CD4-positive, alpha-beta T cell treated with Interleukin-4 for 4 hours (primary cell): Measurements from ENCODE around the gene ZNF761.
"Not testable (repeated sequence)": the region's sequence is repeated elsewhere in the genome, so short reads cannot be mapped to it uniquely, and the experiment has no call there.

Source experiments
- DNase-seq: peaks from one replicate; pipeline ENCODE4 v3.0.0-alpha.2; 2020

The ZNF761 gene

DNA sequence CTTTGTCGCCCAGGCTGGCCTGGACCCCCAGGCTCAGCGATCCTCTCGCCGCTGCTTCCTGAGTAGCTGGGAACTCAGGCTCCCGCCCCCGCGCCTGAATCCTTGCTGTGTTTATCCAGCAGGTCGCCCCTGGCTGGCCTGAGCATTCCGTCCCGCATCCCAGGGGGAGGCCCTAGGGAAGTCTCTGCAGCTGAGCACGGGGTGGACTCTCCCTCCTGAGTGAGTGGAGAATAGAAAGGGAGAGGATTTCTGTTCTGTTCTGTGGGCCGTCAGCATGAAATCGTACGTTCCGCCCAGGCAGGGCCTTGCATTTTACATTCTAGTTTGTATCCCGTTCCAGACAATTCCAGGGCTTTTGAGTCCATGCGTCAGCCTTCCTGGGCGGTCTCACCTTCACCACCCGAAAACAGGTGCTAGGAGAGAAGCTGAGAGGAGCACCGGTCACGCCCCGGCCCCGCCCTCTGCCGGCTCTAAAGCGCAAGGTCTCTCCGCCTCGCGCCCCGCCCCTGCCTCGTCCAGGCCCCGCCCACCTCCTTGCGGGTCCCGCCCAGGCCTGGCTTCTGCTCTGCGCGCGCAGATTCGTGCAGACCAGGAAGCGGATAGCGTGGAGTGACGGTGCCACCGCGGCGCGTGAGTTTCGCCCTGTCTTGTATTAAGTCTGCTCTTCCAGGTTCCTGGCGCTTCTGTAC, at the start of gene ZNF761:
Gene ZNF761, plus strand, starts transcription at position 586 of the 689 bp plus-strand sequence. CDS start 15,285 bp downstream, outside the sequence.
- peak; percentile 93 for DNase-seq

DNA sequence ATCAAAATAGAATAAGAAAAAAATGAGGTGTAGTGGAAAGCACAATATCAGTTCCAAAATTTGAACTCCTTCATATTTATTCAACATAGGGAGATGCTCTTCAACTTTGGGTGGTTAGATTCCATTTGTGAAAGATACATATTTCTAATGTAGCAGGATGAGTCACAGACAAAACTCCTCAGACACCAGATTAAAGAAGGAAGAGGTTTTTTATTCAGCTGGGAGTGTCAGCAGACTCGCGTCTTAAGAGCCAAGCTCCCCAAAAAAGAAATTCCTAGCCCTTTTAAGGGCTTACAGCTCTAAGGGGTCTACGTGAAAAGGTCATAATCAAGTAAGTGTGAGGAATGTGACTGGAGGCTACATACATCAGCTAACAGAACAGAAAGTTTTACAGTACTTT, 43.6 kb upstream of the ZNF761 start:
- DNase-seq, result no peak

DNA sequence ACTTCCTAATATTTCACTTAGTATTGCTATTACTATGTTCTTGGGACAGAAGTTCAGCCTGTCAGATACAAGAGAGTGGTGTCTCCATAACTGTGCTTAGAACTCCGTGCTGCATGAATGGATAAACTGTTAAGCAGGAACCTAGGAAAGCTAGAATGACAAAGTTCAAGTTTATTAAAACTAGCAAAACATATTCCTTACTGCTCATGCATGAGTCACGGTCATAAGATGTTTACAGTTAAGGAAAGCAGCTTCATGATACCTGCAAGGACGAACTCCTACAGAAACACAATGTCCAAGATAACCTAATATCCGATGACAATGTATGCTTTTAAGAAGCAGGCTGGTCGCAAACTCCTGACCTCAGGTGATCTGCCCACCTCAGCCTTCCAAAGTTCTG, 42.9 kb upstream of the ZNF761 start:
- DNase-seq, result no peak

DNA sequence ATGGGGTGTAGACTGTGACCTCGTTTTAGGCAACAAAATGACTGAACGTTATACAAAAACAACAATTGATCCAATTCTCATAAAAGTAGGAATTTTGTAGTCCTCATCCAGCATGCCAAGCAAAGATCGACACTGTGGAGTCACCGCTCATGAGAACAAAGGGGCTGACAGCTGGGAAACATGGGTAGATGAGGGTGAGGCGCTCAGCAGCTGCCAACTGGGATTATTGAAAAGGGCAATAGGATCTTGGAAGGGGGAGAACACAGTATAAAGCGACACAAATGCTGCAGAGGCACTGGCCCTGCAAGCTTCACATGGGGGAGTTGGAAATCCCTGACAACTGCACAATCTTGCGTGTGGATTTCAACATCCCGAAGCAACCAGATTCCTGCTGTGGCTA, 42.2 kb upstream of the ZNF761 start:
- DNase-seq, result no peak

DNA sequence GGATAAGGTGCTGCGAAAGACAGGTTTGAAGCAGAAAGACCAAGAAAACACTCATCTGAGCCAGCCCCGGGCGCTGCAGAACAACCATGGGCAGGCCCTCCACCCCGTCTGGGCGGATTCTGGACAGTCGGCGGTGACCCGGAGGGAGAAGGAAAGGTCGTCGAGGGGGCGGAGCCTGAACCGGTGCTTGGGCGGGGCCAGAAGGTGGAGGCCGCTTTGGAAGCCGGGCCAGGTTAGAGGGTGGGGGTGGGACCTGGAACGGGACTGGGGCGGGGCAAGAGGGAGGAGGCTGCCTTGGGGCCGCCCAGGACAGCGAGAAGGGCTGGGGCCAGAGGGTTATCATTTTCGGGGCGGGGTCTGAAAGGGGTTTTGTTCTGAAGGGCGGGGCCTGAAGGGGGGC, 41.8 kb upstream of the ZNF761 start:
- no peak for DNase-seq

DNA sequence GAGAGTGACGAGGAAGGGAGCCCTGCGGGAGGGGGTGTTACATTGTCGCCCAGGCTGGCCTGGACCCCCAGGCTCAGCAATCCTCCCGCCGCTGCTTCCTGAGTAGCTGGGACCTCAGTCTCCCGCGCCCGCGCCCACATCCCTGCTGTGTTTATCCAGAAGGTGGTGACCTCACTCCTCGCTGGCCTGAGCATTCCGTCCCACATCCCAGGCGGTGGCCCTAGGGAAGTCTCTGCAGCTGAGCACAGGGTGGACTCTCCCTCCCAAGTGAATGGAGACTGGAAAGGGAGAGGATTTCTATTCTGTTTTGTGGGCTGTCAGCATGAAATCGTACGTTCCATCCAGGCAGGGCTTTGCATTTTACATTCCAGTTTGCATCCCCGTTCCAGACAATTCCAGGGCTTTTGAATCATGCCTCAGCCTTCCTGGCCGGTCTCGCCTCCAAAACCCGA, 37.2 kb upstream of the ZNF761 start:
- DNase-seq, result no peak

DNA sequence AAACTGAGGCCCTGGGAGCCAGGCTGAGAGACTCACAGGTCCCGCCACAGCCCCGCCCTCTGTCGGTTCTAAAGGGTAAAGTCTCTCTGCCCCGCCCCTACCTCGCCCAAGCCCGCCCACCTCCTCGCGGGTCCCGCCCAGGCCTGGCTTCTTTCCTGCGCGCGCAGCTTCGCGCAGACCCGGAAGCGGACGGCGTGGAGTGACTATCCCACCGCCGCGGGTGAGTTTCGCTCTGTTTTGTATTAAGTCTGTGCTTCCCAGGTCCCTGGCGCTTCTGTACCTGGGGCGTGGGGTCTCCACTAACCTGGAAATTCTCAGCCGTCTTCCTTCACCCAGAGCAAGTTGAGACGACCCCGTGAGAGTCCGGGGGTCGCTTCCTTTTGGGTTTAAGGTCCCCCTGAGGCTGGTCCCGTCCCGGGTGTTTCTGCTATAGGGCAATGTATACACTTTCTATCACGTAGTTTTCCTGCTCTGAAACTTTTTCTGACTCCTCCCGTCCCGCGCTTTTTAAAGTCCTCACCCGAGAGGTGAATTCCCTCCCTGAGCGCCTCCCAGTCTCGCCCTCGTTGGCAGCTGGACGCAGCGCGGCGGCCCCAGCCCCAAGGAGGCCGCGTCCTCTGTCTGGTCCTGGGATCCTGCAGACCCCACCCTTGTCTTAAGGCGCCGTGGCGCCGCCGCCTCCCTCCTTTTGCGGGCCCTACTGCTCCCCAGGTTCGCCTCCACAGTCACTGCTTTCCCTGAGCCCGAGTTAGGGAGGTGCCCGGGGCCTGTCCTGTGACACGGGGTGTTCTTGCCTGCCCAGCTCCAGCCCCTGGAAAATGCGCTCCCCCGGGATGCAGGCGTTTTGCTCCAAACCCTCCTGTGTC, 36.6 kb upstream of the ZNF761 start, which contains the start of gene ZNF765:
Gene ZNF765, plus strand, starts transcription at position 176 of the 866 bp plus-strand sequence. CDS start 2,867 bp downstream, outside the sequence.
- DNase-seq, result peak; percentile 94

DNA sequence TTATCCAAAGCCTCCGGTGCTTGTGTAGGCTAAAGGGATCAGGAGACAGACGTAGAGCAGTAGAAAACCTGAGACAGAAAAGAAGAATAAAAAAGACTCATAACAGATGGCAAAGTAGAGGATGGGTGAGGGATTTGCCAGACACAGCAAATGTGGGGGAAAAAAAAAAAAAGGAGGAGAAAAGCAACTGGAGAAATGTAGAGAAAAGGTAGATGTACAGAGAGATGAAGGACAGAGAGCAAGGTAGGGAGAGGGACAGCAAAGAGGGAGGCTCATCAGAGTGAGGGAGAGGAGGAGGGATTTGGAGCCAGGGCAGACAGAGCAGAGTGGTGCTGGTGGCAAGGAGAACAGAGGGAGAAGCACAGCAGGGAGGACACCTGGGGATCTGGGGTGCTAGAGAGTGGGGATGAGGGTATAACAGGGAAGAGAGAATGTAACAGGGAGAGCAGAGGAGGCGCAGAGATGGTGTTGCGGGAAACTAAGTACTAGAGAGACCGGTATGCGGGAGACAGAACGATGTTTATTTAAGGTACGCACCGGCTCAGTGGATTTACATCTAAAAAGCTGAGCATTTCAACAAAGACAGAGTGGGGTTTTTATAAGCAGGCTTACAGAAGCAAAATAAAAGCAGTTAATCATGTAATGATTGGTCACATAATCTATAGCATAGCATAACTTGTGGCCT, 35.8 kb upstream of the ZNF761 start:
- not testable (repeated sequence) for DNase-seq

DNA sequence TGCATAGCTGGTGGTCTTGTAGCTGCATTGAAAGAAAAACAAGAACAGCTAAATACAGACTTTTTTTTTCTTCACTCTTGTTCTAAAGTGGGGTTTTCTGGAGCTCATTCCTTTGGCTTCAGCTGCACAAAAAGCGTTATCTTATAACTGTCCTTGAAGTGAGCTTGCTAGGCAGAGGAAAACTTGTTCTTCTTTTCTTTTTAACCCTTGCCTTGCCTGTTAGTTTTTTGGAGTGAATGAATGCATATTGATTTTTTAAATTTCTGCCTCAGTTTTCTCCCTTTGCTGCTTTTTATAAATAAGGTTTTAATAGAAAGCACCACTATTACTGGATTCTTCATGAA, 35.3 kb upstream of the ZNF761 start:
- DNase-seq, result no peak

DNA sequence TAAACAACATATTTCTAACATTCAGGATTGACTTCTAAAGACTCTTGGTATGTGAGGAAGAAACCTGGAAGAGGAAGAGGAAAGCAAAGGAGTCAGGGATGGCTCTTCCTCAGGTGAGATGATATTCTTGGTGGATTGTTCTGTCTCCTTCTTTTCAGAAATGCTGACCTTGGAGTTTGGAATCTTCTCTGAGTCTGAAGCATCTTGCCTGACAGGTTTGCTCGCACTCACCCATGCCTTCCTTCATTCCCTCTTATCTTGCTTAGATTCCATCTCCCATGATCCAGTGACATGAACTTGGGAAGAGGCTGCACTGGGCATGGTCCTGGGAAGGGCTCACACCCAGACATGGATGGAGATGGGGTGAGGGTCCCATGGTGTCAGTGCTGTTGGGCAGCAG, 33.9 kb upstream of the ZNF761 start:
- DNase-seq, result not testable (repeated sequence)

DNA sequence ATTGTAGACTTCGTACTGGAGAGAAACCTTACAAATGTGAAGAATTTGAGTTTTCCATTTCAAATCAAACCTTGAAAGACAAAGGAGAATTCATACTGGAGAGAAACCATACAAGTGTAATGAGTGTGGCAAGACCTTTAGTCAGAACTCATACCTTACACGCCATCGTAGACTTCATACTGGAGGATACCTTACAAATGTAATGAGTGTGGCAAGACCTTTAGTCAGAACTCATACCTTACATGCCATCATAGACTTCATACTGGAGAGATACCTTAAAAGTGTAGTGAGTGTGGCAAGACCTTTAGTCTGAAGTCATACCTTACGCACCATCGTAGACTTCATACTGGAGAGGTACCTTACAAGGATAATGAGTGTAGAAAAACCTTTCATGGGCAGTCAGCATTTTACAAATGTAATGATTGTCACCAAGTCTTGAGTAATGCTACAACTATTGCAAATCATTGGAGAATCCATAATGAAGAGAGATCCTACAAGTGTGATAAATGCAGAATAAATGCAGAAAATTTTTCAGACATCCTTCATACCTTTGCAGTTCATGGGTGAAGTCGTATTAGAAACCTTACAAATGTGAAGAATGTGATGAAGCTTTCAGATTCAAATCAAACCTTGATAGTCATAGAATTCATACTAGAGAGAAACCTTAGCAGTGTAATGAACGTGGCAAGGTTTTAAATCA, 22.1 kb upstream of the ZNF761 start:
- no peak for DNase-seq

DNA sequence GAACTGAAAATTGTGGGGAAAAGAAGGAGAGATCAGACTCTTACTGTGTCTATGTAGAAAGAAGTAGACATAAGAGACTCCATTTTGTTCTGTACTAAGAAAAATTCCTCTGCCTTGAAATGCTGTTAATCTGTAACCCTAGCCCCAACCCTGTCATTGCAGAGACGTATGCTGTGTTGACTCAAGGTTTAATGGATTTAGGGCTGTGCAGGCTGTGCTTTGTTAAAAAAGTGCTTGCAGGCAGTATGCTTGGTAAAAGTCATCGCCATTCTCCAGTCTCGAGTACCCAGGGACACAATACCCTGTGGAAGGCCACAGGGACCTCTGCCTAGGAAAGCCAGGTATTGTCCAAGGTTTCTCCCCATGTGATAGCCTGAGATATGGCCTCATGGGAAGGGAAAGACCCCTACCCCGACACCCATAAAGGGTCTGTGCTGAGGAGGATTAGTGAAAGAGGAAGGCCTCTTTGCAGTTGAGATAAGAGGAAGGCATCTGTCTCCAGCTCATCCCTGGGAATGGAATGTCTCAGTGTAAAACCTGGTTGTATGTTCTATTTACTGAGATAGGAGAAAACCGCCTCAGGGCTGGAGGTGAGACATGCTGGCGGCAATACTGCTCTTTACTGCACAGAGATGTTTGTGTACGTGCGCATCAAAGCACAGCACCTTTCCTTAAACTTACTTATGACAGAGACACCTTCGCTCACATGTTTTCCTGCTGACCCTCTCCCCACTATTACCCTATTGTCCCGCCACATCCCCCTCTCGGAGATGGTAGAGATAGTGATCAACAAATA, 11.1 kb upstream of the ZNF761 start:
- not testable (repeated sequence) for DNase-seq

DNA sequence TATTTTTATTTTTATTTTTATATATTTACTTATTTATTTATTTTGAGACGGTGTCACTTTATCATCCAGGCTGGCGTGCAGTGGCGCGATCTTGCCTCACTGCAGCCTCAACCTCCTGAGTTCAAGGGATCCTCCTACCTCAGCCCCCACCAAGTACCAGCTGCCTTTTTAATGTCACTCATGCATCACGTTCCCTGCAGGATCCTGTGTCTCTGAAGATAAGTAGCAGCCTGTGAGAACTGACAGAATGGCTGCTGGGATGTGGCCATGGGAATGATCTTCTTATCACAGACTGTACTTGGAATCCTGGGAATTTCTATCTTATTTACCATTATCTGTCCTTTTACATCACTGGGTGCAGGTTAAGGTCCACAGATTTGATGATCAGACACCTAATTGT, 9.2 kb upstream of the ZNF761 start:
- no peak for DNase-seq

DNA sequence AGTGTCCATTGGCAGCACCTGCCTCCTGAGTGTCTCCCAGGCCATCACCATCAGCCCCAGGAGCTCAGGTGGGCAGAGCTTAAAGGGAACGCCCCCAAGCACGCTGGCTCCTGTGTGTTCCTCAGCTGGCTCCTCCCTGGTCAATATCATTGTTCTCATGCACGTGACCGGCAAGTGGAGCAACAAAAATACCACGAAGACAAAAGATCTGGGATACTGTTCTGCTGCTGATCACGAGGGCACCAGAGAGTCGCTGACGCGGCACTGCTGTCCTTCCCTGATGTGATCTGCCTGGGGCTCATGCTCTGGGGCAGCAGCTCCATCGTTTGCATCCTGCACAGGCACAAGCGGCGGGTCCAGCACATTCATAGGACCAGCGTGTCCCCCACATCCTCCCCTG, 8.7 kb upstream of the ZNF761 start:
- not testable (repeated sequence) for DNase-seq

DNA sequence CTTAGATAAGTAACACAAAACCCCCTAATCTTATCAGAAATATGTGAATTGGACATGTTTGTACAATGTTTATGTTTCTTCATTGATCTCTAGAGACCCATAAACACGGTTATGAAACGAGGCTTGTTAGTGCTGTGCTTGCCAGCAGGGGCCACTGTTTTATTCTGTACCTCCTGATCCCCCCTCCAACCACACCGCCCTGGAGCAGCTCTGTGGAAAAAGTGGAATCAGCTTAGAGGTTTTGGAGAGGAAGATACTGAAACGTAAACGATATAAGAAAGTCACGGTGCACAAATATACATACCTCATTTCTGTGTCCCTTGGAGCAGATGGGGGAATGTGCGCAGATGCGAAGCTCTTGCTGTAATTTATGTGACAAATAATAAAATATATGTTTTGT, 8.1 kb upstream of the ZNF761 start:
- DNase-seq, result not testable (repeated sequence)

DNA sequence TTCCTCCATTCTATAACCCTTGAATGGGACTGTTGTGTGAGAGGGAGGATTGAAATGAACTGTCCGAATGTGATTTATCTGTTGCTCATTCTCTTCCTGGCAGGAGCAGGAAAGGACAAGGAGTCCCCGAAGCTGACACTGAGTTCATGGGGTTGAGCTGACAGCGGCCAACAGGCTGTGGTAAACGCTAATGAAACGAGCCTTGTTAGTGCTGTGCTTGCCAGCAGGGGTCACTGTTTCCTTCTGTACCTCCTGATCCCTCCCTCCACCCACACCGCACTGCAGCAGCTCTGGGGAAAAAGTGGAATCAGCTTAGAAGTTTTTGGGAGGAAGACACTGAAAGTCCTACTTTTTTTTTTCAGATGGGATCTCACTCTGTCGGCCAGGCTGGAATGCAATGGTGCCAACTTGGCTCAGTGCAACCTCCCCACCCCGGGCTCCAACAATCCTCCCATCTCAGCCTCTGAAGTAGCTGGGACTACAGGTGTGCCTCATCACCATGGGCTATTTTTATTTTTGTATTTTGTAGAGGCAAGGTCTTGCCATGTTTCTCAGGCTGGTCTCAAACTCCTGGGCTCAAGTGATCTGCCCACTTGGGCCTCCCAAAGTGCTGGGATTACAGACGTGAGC, 6.7 kb upstream of the ZNF761 start:
- DNase-seq, result peak; percentile 64

DNA sequence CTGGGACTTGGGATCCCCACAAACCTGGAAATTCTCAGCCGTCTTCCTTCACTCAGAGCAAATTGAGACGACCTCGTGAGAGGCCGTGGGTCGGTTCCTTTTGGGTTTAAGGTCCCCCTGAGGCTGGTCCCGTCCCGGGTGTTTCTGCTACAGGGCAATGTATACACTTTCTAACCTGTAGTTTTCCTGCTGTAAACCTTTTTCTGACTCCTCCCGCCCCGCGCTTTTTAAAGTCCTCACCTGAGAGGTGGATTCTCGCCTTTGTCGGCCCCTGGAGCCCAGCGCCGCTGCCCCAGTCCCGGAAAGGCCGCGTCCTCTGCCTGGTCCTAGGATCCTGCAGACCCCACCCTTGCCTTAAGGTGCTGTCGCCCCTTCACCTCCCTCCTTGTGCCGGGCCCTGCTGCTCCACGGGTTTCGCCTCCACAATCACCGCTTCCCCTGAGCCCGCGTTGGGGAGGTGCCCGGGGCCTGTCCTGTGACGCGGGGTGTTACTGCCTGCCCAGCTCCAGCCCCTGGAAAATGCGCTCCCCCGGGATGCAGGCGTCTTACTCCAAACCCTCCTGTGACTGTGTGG, 391 bp downstream of the ZNF761 start:
- DNase-seq, result no peak

DNA sequence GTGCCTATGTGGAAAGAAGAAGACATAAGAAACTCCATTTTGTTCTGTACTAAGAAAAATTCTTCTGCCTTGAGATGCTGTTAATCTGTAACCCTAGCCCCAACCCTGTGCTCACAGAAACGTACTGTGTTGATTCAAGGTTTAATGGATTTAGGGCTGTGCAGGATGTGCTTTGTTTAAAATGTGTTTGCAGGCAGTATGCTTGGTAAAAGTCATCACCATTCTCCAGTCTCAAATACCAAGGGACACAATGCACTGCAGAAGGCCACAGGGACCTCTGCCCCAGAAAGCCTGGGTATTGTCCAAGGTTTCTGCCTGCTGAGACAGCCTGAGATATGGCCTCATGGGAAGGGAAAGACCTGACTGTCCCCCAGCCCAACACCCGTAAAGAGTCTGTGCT, 12.0 kb downstream of the ZNF761 start:
- not testable (repeated sequence) for DNase-seq

DNA sequence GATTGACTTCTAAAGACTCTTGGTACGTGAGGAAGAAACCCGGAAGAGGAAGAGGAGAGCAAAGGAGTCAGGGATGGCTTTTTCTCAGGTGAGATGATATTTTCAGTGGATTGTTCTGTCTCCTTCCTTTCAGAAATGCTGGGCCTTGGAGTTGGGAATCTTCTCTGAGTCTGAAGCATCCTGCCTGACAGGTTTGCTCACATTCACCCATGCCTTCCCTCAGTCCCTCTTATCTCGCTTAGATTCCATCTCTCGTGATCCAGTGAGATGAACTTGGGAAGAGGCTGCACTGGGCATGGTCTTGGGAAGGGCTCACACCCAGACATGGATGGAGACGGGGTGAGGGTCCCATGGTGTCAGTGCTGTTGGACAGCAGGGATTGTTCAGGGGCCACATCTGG, 15.4 kb downstream of the ZNF761 start:
- not testable (repeated sequence) for DNase-seq

DNA sequence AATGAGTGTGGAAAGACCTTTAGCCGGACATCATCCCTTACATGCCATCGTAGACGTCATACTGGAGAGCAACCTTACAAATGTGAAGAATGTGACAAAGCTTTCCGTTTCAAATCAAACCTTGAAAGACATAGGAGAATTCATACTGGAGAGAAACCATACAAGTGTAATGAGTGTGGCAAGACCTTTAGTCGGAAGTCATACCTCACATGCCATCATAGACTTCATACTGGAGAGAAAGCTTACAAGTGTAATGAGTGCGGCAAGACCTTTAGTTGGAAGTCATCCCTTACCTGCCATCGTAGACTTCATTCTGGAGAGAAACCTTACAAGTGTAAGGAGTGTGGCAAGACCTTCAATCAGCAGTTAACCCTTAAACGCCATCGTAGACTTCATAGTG, 24.0 kb downstream of the ZNF761 start:
- no peak for DNase-seq

DNA sequence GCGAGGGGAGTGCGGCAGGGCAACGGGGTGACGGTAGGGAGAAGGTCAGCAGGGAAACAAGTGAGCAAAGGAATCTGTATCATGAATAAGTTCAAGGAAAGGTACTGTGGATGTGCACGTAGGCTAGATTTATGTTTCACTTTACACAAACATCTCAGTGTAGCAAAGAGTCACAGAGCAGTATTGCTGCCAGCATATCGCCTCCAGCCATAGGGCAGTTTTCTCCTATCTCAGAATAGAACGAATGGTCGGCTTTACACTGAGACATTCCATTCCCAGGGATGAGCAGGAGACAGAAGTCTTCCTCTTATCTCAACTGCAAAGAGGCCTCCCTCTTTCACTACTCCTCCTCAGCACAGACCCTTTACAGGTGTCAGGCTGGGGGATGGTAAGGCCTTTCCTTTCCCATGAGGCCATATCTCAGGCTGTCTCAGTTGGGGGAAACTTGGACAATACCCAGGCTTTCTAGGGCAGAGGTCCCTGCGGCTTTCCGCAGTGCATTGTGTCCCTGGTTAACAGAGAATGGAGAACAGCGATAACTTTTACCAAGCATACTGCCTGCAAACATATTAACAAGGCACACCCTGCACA, 28.4 kb downstream of the ZNF761 start:
- not testable (repeated sequence) for DNase-seq
